Measurements from ENCODE around the gene FES.
"Not testable (repeated sequence)": the region's sequence is repeated elsewhere in the genome, so short reads cannot be mapped to it uniquely, and the experiment has no call there.

Gene FES

GRCh38 chr15:90893175-90894090 lies 9.1 kb downstream of the FES start:
- FAIRE-seq: no peak

- FAIRE-seq: no peak
Observed at GRCh38 chr15:90895571-90896117, 11.3 kb downstream of the FES start.

GRCh38 chr15:90897131-90897655 lies 12.9 kb downstream of the FES start:
- FAIRE-seq: not testable (repeated sequence)

- no peak for FAIRE-seq
Observed at GRCh38 chr15:90901175-90902039, 17.1 kb downstream of the FES start.

- FAIRE-seq: no peak
Observed at GRCh38 chr15:90902040-90902839, 17.9 kb downstream of the FES start.

GRCh38 chr15:90902840-90903732 lies 18.8 kb downstream of the FES start, which contains the start of gene MAN2A2:
Gene MAN2A2, plus strand, starts transcription at chr15:90903302. Its CDS starts 906 bp downstream, at chr15:90904208.
- FAIRE-seq: no peak

- no peak for FAIRE-seq
Observed at GRCh38 chr15:90903733-90904536, 19.6 kb downstream of the FES start.

GRCh38 chr15:90904746-90905145 lies 20.4 kb downstream of the FES start:
- no peak for FAIRE-seq

GRCh38 chr15:90905306-90906180 lies 21.2 kb downstream of the FES start:
- FAIRE-seq: no peak

GRCh38 chr15:90906181-90906849 lies 22.0 kb downstream of the FES start:
- FAIRE-seq: no peak

- FAIRE-seq: no peak
Observed at GRCh38 chr15:90907051-90907660, 22.9 kb downstream of the FES start.

GRCh38 chr15:90907838-90908507 lies 23.7 kb downstream of the FES start:
- FAIRE-seq: no peak

- not testable (repeated sequence) for FAIRE-seq
Observed at GRCh38 chr15:90909449-90909848, 25.1 kb downstream of the FES start.

- FAIRE-seq: no peak
Observed at GRCh38 chr15:90909976-90910375, 25.7 kb downstream of the FES start.

- no peak for FAIRE-seq
Observed at GRCh38 chr15:90910441-90911301, 26.4 kb downstream of the FES start.

GRCh38 chr15:90911302-90911623 lies 27.0 kb downstream of the FES start:
- FAIRE-seq: no peak
